ENCODE measurements around the gene VIM.

DNA sequence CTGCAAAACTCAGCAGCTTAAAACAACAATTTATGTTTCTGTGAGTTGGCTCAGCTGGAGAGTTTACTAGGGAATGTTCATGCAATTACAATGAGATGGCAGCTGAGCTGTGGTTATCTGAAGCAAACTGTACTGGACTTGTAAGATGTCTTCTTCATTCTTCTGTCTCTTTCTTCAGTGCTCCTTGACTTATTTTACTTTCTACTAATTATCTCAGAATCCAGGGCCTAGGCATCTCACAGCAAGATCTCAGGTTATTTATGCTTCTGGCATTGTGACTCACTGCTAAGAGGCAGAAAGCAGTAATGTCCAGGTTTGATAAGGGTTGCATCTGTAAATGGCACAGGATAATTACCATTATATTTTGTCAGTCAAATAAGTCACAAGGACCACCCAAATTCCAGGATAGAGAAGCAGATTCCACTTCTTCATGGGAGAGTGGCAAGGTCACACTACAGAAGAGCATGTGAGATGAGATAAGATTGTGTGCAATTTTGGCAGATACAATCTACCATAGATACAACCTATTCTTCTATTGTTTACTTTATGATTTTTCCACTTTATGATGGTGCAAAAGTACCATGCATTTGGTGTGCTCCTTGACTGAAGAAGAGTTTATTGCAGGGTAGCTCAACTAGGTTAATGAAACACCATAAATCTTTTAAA, 16.8 kb downstream of the VIM start:
- TF ChIP-seq, protein P1, sequence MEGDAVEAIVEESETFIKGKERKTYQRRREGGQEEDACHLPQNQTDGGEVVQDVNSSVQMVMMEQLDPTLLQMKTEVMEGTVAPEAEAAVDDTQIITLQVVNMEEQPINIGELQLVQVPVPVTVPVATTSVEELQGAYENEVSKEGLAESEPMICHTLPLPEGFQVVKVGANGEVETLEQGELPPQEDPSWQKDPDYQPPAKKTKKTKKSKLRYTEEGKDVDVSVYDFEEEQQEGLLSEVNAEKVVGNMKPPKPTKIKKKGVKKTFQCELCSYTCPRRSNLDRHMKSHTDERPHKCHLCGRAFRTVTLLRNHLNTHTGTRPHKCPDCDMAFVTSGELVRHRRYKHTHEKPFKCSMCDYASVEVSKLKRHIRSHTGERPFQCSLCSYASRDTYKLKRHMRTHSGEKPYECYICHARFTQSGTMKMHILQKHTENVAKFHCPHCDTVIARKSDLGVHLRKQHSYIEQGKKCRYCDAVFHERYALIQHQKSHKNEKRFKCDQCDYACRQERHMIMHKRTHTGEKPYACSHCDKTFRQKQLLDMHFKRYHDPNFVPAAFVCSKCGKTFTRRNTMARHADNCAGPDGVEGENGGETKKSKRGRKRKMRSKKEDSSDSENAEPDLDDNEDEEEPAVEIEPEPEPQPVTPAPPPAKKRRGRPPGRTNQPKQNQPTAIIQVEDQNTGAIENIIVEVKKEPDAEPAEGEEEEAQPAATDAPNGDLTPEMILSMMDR (IDR thresholded peaks at IDR 0.05; ENCODE audit: low read length): no peak
- TF ChIP-seq EZH2 (IDR thresholded peaks at IDR 0.05; ENCODE audit: borderline replicate concordance, low read length): no peak
